Neural progenitor cell (in vitro differentiated cells): ENCODE results near the gene ASXL2.

Experiments used
- CTCF ChIP-seq: fragments of 200-600 bp; sonication (generic); IDR thresholded peaks from 2 replicates; pipeline ENCODE4 v1.5.1; 2017; ENCODE audit warnings: antibody characterized with exemption, mild to moderate bottlenecking
- EZH2 ChIP-seq: fragments of 200-600 bp; sonication (generic); IDR thresholded peaks from 2 replicates; pipeline ENCODE4 v1.6.1; 2017; ENCODE audit warnings: antibody characterized with exemption, mild to moderate bottlenecking, moderate library complexity
- EZH2phosphoT487 ChIP-seq: fragments of 200-600 bp; sonication (generic); IDR thresholded peaks from 2 replicates; pipeline ENCODE4 v1.6.1; 2017; ENCODE audit warnings: antibody characterized with exemption

- TF ChIP-seq EZH2phosphoT487 (no peak), CTCF (no peak), EZH2 (no peak)
These were observed 88.1 kb downstream of the ASXL2 start for GRCh38 chr2:25790074-25790790.
